Activated CD8-positive, alpha-beta memory T cell treated with anti-CD3 and anti-CD28 coated beads, Interleukin-2, amount 10 ng/mL, durations not matched to agents 7 days and 5 days (primary cell): ENCODE results near the gene SLC35A2. TPM values are rescaled to one million over a fixed set of nuclear protein-coding genes. Genes with fewer than 3 reads are reported as not detected.

Source experiments
- ATAC-seq: fragments of 150-1000 bp; cut with Tn5 transposase; one replicate; pipeline ENCODE4 v1.10.0; 2021; ENCODE audit warnings: moderate library complexity
- CTCF ChIA-PET: fragments of 350-600 bp; sonication (Branson Sonifier 250); formaldehyde crosslinking; loops from one replicate; lab custom pipeline; 2021; ENCODE audit warnings: antibody characterized with exemption; lab: Charles Lee
- DNase-seq: peaks from one replicate; pipeline ENCODE4 v3.0.0-alpha.2; 2020
- H3K27ac Mint-ChIP-seq: one replicate; pipeline ENCODE4 v1.8.0; 2021; ENCODE audit warnings: mild to moderate bottlenecking, mixed read lengths
- H3K27me3 Mint-ChIP-seq: one replicate; pipeline ENCODE4 v1.8.0; 2021; ENCODE audit warnings: mixed read lengths
- H3K36me3 Mint-ChIP-seq: one replicate; pipeline ENCODE4 v1.8.0; 2021; ENCODE audit warnings: mild to moderate bottlenecking, mixed read lengths
- H3K4me1 Mint-ChIP-seq: one replicate; pipeline ENCODE4 v1.8.0; 2021; ENCODE audit warnings: mixed read lengths
- H3K4me3 Mint-ChIP-seq: one replicate; pipeline ENCODE4 v1.8.0; 2021; ENCODE audit warnings: mild to moderate bottlenecking, moderate library complexity, mixed read lengths
- H3K9me3 Mint-ChIP-seq: one replicate; pipeline ENCODE4 v1.8.0; 2022; ENCODE audit warnings: low read depth, mixed read lengths
- total RNA-seq, 2 experiments: library from RNA; stranded (reverse); gene quantifications; one replicate each; pipeline ENCODE4 v1.2.3, GENCODE V29; 2021

SLC35A2 gene
- total RNA-seq, 2 experiments from 2014 or later, result 13.0 to 21.0 TPM

- CTCF ChIA-PET, result interaction anchor here (0.9 to 2.9 kb wide), 7 partner anchors 9 to 203 kb away, joined by 3 to 10 read pairs (median 4); partner anchors contain the start of genes PIM2 and SLC35A2
- peak overlapping the region; percentile 97 for H3K27ac Mint-ChIP-seq
- DNase-seq, result peak; percentile 58
Observed at GRCh38 chrX:48939524-48940228, 28.2 kb upstream of the SLC35A2 start.

GRCh38 chrX:48938721-48939425 is 27.4 kb upstream of the SLC35A2 start:
- Mint-ChIP-seq H3K36me3 (peaks cover 49% of the 10 kb centered on the region), H3K4me3 (peak overlapping the region; percentile 63), H3K27ac (peak overlapping the region; percentile 97), H3K9me3 (no peaks in the 10 kb centered on the region), H3K4me1 (peaks cover 90% of the 10 kb centered on the region), H3K27me3 (no peaks in the 10 kb centered on the region)
- DNase-seq (peak; percentile 84), ATAC-seq (peak; percentile 20)
- CTCF ChIA-PET, result interaction anchor here (0.6 to 2.9 kb wide), 7 partner anchors 14 to 1079 kb away, joined by 3 to 10 read pairs (median 3); partner anchors contain the start of genes PIM2 and SLC35A2

More at GRCh38 chrX:48939524-48940228, 28.2 kb upstream of the SLC35A2 start:
- H3K4me1 Mint-ChIP-seq, result peaks cover 88% of the 10 kb centered on the region
- H3K36me3 Mint-ChIP-seq, result peaks cover 42% of the 10 kb centered on the region
- peak; percentile 13 for ATAC-seq
- H3K4me3 Mint-ChIP-seq, result peak overlapping the region; percentile 63
- no peaks in the 10 kb centered on the region for H3K9me3 Mint-ChIP-seq
- no peaks in the 10 kb centered on the region for H3K27me3 Mint-ChIP-seq

- Mint-ChIP-seq H3K9me3 (no peaks in the 10 kb centered on the region), H3K4me3 (peak overlapping the region; percentile 51), H3K27me3 (no peaks in the 10 kb centered on the region), H3K36me3 (peaks cover 42% of the 10 kb centered on the region), H3K4me1 (peaks cover 79% of the 10 kb centered on the region), H3K27ac (peak overlapping the region; percentile 97)
- CTCF ChIA-PET, result interaction anchor here (0.7 to 2.2 kb wide), 11 partner anchors 9 to 310 kb away, joined by 3 to 11 read pairs (median 4); partner anchors contain the start of genes HDAC6, SLC35A2 and TIMM17B
- peak; percentile 95 for DNase-seq
- peak; percentile 79 for ATAC-seq
Observed at GRCh38 chrX:48937054-48937907, 25.8 kb upstream of the SLC35A2 start.

- ATAC-seq (no peak), DNase-seq (no peak)
- CTCF ChIA-PET, result interaction anchor here (0.9 to 2.2 kb wide), 8 partner anchors 10 to 309 kb away, joined by 3 to 11 read pairs (median 6); partner anchors contain the start of genes HDAC6 and TIMM17B
- Mint-ChIP-seq H3K4me3 (peak overlapping the region; percentile 51), H3K27ac (peak overlapping the region; percentile 97), H3K36me3 (peaks cover 39% of the 10 kb centered on the region), H3K4me1 (peaks cover 71% of the 10 kb centered on the region), H3K27me3 (no peaks in the 10 kb centered on the region), H3K9me3 (no peaks in the 10 kb centered on the region)
Observed at GRCh38 chrX:48936429-48937053, 25.1 kb upstream of the SLC35A2 start.

DNA sequence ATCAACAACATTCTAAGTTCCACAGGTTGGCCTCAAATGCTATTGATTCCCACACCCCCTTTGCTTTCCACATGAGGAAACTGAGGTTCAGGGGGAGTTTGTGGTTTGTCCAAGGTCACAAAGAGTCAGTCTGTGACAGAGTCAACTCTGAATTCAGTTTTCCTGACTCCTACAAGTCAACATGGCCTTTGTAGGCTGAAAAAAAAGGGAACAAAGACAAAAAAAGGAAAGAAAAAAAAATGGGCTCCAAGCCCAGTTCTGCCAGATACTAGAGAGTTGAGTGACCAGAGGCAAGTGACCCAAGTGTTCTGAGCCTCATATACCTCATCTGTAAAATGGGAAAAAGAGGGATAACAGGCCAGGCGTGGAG is 23.8 kb upstream of the SLC35A2 start:
- no peak for DNase-seq
- peaks cover 63% of the 10 kb centered on the region for H3K4me1 Mint-ChIP-seq
- H3K36me3 Mint-ChIP-seq, result peaks cover 36% of the 10 kb centered on the region
- no peak for ATAC-seq
- peak overlapping the region; percentile 64 for H3K27ac Mint-ChIP-seq
- H3K9me3 Mint-ChIP-seq, result no peaks in the 10 kb centered on the region
- no peaks in the 10 kb centered on the region for H3K27me3 Mint-ChIP-seq
- CTCF ChIA-PET, result no interaction called here
- no peak overlapping the region for H3K4me3 Mint-ChIP-seq

GRCh38 chrX:48934581-48935300 is 23.3 kb upstream of the SLC35A2 start:
- no peaks in the 10 kb centered on the region for H3K27me3 Mint-ChIP-seq
- no peaks in the 10 kb centered on the region for H3K9me3 Mint-ChIP-seq
- H3K36me3 Mint-ChIP-seq, result peaks cover 37% of the 10 kb centered on the region
- no peak overlapping the region for H3K4me3 Mint-ChIP-seq
- peak overlapping the region; percentile 64 for H3K27ac Mint-ChIP-seq
- H3K4me1 Mint-ChIP-seq, result peaks cover 60% of the 10 kb centered on the region
- CTCF ChIA-PET, result no interaction called here
- DNase-seq, result no peak
- no peak for ATAC-seq

GRCh38 chrX:48933757-48934156 is 22.3 kb upstream of the SLC35A2 start:
- H3K36me3 Mint-ChIP-seq, result peaks cover 37% of the 10 kb centered on the region
- H3K9me3 Mint-ChIP-seq, result no peaks in the 10 kb centered on the region
- ATAC-seq (no peak), DNase-seq (no peak)
- no peak overlapping the region for H3K27ac Mint-ChIP-seq
- no peak overlapping the region for H3K4me3 Mint-ChIP-seq
- H3K4me1 Mint-ChIP-seq, result peaks cover 50% of the 10 kb centered on the region
- CTCF ChIA-PET, result no interaction called here
- no peaks in the 10 kb centered on the region for H3K27me3 Mint-ChIP-seq

DNA sequence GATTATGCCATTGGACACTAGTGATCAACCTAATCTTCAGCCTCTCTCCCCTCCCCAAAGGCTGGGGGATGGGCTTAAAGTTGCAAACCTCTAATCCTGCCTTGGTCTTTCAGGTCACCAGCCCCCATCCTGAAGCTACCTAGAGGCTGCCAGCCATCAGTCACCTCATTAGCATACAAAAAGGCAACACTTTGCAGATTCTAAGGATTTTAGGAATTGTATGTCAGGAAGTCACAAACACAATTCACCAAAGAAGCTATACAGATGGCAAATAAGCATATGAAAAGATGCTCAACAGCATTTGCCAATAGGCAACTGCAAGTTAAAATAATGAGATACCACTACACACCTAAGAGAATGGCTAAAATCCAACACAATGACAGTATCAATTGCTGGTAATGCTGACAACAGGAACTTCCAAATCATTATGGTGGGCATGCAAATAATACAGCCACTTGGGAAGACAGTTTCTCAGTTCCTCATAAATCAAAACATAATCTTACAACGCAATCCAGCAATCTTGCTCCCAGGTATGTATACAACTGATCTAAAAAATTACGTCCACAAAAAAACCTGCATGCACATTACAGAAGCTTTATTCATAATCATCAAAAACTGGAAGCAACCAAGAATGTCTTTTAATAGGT is 16.4 kb upstream of the SLC35A2 start:
- H3K4me3 Mint-ChIP-seq, result no peak overlapping the region
- no peak for ATAC-seq
- peaks cover 27% of the 10 kb centered on the region for H3K4me1 Mint-ChIP-seq
- CTCF ChIA-PET, result interaction anchor here (0.9 kb wide), 1 partner anchor 10 kb away, joined by 3 read pairs; no protein-coding TSS in a partner anchor
- H3K9me3 Mint-ChIP-seq, result no peaks in the 10 kb centered on the region
- peaks cover 30% of the 10 kb centered on the region for H3K36me3 Mint-ChIP-seq
- H3K27ac Mint-ChIP-seq, result no peak overlapping the region
- DNase-seq, result no peak
- H3K27me3 Mint-ChIP-seq, result no peaks in the 10 kb centered on the region

GRCh38 chrX:48927123-48927522 is 15.7 kb upstream of the SLC35A2 start:
- H3K36me3 Mint-ChIP-seq, result peaks cover 28% of the 10 kb centered on the region
- H3K4me3 Mint-ChIP-seq, result no peak overlapping the region
- no peak for ATAC-seq
- H3K4me1 Mint-ChIP-seq, result peaks cover 33% of the 10 kb centered on the region
- peak overlapping the region; percentile 42 for H3K27ac Mint-ChIP-seq
- no peaks in the 10 kb centered on the region for H3K9me3 Mint-ChIP-seq
- CTCF ChIA-PET, result interaction anchor here (0.9 kb wide), 1 partner anchor 10 kb away, joined by 3 read pairs; no protein-coding TSS in a partner anchor
- H3K27me3 Mint-ChIP-seq, result no peaks in the 10 kb centered on the region
- no peak for DNase-seq

- Mint-ChIP-seq H3K27me3 (no peaks in the 10 kb centered on the region), H3K4me1 (peaks cover 52% of the 10 kb centered on the region), H3K4me3 (no peak overlapping the region), H3K36me3 (peaks cover 27% of the 10 kb centered on the region), H3K27ac (peak overlapping the region; percentile 78), H3K9me3 (no peaks in the 10 kb centered on the region)
- ATAC-seq (no peak), DNase-seq (no peak)
- CTCF ChIA-PET, result no interaction called here
Observed at GRCh38 chrX:48924270-48924669, 12.8 kb upstream of the SLC35A2 start.

DNA sequence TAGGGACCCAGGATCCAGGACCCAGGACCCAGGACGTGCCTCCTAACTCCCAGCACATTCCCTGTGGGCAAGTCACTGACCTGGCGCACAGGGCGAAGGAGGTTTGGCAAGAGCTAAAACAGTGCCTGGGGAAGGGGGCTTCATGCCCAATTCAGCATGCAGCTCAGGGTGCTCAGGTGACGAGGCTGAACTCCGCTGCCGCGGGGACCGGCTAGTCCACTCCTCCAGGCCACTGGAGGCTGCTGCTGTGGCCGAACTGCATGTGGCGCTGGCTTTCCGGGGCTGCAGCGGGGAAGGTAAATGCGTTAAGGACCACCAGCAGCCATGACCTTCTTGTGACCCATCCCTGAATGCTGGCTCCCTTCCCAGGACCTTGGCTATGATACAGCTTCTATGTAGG is 12.3 kb upstream of the SLC35A2 start:
- CTCF ChIA-PET, result no interaction called here
- Mint-ChIP-seq H3K9me3 (no peaks in the 10 kb centered on the region), H3K4me3 (no peak overlapping the region), H3K4me1 (peaks cover 52% of the 10 kb centered on the region), H3K27ac (peak overlapping the region; percentile 78), H3K27me3 (no peaks in the 10 kb centered on the region), H3K36me3 (peaks cover 27% of the 10 kb centered on the region)
- DNase-seq, result no peak
- ATAC-seq, result no peak
